ENCODE data around the gene GRIN2C.

- no peak for TF ChIP-seq EP300 (IDR thresholded peaks at IDR 0.05)
- TF ChIP-seq CTCF (IDR thresholded peaks at IDR 0.05), result no peak
These were observed 21.4 kb downstream of the GRIN2C start for GRCh38 chr17:74838274-74838673.
